HG03571 (cell line): ENCODE data around the gene CYP4F8.

Experiments used
- ATAC-seq: cut with Tn5 transposase; IDR thresholded peaks from one replicate; pipeline ENCODE4 v1.9.1; 2021; ENCODE audit not compliant: unreplicated experiment

CYP4F8 gene

GRCh38 chr19:15616183-15616582, 1.2 kb downstream of the CYP4F8 start:
- ATAC-seq, result no peak

DNA sequence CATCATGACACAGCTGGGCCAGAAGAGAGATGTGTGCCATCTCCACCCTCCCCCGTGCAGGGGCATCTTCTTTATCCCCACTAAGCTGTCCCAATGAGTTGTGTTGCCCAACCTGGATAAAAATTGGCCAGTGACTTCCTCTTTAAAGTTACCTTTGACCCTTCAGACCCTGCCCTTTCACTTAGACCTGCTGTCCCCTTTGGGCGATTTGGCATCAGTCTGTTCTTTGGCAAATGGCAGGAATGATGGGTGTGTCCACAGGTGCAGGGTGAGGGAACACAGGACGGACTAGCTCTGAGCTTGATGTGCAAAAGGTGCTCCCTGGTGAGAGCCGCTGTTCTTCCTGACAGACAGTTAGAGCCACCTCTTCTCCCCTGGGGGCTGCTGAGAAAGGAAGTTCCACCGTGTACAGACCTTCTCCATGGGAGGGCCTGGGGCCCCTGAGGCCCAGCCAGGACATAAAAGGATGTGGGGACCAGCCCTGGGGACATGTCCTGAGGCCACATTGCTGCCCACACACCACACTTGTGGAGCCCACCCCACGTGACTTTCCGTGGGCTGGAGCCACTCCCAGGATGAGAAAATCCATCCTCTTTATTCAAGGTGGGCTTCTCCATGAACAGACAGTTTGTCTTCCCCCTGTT, 1.7 kb downstream of the CYP4F8 start:
- ATAC-seq, result no peak

DNA sequence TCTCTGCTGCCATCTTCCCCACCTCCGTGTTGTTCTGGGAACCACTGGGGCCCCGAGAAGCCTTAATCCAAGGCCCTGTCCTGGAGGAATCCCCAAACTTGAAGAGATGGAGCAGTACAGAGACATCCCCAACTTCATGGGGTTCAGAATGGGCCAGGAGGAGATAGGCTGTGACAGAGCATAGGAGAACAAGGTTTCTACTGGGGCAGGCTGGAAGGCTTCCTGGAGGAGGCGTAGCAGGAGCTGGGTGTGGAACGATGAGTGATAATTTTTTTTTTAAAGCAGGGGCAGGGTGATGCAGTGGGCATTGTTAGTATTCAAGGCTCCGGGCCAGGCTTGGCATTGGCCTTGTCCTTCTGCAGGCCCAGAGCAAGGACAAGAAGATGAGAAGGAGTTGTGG, 3.3 kb downstream of the CYP4F8 start:
- no peak for ATAC-seq

DNA sequence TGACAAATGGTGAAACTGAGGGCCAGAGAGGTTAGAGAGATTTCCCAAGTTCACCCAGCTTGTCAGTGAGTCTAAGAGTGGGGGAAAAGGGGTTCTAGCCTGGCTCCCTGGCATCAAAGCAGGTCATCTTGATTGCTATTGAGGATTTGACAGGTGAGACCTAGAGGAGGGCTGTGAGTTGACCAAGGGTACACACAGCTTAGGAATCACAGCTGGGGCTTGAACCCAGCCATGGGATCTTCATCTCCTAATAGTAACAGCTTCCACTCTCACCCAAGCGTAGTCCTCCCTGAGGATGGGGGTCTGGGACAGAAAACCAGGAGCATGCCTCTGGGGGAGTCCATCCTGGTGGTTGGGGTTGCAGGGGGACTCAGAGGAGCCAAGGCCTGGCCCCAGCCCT, 6.8 kb downstream of the CYP4F8 start:
- no peak for ATAC-seq

DNA sequence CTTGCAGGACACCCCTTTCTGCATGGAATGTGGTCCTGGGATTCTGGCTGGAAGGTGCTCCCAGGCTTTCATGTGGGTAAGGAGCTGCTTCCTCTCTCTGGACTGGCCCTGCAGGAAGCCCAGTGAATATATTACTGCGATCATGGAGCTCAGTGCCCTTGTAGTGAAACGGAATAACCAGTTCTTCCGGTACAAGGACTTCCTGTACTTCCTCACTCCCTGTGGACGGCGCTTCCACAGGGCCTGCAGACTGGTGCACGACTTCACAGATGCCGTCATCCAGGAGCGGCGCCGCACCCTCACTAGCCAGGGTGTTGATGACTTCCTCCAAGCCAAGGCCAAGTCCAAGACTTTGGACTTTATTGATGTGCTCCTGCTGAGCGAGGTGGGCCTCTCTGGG, 8.0 kb downstream of the CYP4F8 start:
- no peak for ATAC-seq

GRCh38 chr19:15623711-15624318, 8.8 kb downstream of the CYP4F8 start:
- ATAC-seq, result no peak

- ATAC-seq, result no peak
These were observed 13.4 kb downstream of the CYP4F8 start for GRCh38 chr19:15628236-15629002.

GRCh38 chr19:15629003-15629880, 14.2 kb downstream of the CYP4F8 start:
- no peak for ATAC-seq

DNA sequence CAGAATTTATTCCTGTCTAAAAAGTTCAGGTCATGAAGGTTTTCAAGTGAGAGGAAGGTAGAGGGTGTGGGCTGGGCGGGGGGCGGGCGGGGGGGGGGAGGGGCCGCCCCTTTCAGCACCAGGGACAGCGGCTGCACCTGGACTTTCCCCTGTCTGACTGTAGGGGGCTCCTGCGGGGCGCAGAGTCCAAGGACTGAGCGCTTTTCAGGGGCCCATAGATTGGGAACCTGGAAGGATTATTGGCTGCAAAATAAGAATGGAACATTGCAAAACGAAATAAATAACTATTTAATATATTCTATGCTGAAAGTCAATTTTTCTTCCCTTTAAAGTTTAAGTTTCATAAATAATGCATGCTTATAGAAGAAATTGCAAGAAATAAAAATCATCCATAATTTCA, 16.8 kb downstream of the CYP4F8 start:
- ATAC-seq, result no peak

- ATAC-seq, result no peak
These were observed 18.2 kb downstream of the CYP4F8 start for GRCh38 chr19:15633082-15633835.

- ATAC-seq, result no peak
These were observed 19.1 kb downstream of the CYP4F8 start for GRCh38 chr19:15634105-15634504.

DNA sequence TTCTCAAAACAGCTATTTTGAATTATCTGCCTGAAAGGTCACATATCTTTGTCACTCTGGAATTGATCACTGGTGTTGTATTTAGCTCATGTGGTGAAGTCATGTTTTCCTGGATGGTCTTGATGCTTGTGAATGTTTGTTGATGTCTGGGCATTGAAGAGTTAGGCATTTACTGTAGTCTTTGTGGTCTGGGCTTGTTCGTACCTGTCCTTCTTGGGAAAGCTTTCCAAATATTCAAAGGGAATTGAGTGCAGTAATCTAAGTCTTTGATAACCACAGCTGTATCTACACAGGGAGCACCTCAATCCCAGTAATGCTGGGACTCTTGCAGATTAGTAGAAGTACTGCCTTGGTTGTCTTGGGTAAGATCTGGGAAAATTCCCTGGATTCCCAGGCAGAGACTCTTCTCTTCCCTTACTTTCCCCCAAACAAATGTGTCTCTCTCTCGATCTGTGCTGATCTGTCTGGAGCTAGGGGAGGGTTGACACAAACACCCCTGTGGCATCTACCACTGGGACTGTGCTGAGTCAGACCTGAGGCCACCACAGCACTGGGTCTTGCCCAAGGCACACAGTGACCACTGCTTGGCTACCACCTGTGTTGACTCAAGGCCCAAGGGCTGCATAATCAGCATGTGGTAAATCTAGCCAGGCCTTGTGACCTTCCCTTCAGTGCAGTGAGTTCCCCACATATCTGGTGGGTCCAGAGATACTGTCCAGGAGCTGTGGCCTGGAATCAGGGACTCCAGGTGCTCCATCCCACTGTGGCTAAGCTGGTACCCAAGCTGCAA, 20.2 kb downstream of the CYP4F8 start:
- no peak for ATAC-seq

DNA sequence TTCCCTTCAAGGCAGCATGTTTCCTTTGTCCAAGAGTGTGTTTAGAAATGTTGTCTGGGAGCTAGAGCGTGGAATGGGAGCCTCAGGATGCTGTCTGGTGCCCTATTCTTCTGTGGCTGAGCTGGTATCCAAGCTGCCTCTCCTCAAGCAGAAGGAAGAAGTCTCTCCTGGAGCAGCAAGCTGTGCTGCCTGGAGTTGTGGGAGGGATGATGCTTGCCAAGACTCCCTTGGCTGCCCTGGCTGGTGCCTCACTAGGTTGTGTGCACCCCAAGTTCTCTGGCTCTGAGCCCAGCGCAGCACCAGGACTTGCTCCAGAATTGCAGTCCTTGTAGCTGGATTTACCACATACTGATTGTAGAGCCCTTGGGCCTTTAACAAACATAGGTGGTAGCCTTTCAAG, 21.0 kb downstream of the CYP4F8 start:
- no peak for ATAC-seq

GRCh38 chr19:15639596-15639995, 24.6 kb downstream of the CYP4F8 start:
- no peak for ATAC-seq

DNA sequence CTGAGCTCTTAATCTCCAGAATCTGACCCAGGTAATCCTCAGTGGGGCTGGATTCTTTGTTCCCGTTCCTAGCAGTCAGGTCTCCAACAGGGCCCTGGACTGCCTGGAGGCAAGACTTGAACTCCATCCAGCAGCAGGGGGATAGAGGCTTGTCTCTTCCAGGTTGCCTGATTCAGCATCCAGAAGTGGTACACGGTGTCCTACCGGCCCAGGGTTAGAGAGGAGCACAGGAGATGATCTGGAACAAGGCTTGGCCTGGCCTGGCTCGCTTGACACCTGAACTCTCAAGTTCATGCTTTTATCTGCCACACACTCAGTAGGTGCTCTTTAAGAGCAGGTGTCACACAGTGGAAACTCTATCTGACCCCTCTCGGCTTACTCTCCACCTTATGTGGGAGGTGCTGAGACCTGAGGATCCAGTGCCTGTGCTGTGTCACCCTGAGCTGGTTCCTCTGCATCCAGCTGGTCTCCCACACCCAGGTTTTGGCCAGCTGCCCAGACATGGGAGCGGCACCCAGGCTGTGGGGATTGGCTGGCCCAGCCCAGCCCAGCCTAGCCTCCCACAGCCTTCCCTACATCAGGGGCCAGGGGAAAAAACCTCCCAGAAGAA, 25.4 kb downstream of the CYP4F8 start, which contains the start of gene CYP4F3:
Gene CYP4F3 (plus strand): TSS at position 604 of the 610 bp plus-strand sequence. CDS start 519 bp downstream, outside the sequence.
- ATAC-seq, result no peak

DNA sequence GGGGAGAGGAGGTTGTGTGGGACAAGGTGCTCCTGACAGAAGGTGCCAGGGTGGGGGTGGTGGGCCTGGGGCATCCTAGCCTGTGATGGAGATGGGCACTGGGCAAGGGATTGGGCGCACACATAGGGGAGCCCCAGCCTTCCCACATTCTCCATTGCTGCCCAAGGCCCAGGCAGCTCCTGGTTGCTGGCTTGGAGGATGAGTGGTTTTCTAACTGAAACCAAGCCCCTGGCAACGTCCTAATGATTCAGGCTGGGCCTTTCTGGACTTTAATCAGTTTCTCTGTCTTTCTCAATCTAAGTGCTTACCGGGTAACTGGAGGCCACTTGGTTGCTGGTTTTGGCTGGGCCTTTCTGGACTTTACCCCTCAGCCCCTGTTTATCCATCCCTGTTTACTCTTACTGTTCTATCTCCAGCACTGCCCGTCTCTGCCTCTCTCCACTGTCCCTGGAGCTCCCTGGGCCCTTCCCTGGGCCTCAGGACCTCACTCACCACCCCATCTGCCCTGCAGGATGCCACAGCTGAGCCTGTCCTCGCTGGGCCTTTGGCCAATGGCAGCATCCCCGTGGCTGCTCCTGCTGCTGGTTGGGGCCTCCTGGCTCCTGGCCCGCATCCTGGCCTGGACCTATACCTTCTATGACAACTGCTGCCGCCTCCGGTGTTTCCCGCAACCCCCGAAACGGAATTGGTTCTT, 26.0 kb downstream of the CYP4F8 start:
- no peak for ATAC-seq

- ATAC-seq, result no peak
These were observed 27.0 kb downstream of the CYP4F8 start for GRCh38 chr19:15641901-15642491.

DNA sequence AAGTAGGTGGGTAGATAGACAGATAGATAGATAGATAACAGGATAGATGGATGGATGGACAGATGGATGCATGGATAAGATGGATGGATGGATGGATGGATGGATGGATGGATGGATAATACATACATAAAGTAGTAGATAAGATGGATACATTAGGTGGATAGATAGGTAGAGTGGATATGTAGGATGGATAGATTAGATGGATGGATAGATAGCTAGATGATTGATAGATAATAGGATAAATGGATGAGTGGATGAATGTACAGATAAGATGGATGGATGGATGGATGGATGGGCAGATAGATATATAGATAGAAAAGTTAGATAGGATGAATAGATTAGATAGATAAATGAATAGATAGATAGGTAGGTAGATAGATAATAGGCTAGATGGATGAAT, 27.8 kb downstream of the CYP4F8 start:
- ATAC-seq, result no peak
